NCI-H510A (cell line): Measurements from ENCODE around the gene ECI1.

Source experiments
- DNase-seq: peaks from one replicate; lab custom pipeline; 2025; lab: John Stamatoyannopoulos, UW

ECI1 gene

GRCh38 chr16:2195322-2196161, 55.8 kb downstream of the ECI1 start:
- no peak for DNase-seq

- DNase-seq, result no peak
Measured at GRCh38 chr16:2194852-2195321, 56.5 kb downstream of the ECI1 start.

- DNase-seq, result no peak
Measured at GRCh38 chr16:2194166-2194834, 57.1 kb downstream of the ECI1 start.

- DNase-seq, result no peak
Measured at GRCh38 chr16:2191446-2191706, 60.0 kb downstream of the ECI1 start.

- no peak for DNase-seq
Measured at GRCh38 chr16:2190659-2191445, 60.5 kb downstream of the ECI1 start.

GRCh38 chr16:2190002-2190658, 61.3 kb downstream of the ECI1 start:
- no peak for DNase-seq
